ENCODE data around the gene BICDL2.

BICDL2 gene

DNA sequence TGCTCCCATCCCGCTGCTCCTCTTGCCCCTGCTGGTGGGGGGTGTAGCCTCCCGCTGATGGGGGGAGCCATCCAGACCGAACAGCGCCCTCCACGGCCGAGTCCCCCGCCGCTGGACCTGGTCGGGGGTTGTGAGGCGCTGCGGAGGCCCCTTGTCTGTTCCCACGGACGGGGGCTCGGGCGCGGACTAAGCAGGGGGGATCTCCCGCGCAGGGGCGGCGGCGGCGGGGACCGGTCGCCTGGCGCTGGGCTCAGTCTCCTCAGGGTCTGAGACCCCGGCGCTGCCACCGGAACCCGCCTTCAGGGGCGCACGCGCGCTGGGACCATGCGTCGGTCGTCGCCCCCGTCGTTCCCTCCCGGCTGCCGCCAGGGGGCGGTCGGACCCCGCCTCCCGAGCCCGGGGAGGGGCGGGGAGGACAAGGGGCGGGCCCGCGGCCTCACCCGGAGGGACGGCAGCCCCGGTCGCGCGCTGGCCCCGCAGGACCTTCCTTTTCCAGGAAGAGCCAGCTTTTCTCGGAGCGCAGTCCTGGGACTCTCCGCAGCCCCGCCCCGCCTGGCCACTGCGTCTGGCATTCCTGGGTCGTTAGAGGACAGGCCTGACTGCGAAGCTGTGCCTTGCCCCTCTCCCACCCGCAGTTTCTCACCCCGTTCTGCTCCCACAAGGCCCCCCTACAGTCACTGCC lies 22.4 kb upstream of the BICDL2 start (continued):
- TF ChIP-seq, protein P1, sequence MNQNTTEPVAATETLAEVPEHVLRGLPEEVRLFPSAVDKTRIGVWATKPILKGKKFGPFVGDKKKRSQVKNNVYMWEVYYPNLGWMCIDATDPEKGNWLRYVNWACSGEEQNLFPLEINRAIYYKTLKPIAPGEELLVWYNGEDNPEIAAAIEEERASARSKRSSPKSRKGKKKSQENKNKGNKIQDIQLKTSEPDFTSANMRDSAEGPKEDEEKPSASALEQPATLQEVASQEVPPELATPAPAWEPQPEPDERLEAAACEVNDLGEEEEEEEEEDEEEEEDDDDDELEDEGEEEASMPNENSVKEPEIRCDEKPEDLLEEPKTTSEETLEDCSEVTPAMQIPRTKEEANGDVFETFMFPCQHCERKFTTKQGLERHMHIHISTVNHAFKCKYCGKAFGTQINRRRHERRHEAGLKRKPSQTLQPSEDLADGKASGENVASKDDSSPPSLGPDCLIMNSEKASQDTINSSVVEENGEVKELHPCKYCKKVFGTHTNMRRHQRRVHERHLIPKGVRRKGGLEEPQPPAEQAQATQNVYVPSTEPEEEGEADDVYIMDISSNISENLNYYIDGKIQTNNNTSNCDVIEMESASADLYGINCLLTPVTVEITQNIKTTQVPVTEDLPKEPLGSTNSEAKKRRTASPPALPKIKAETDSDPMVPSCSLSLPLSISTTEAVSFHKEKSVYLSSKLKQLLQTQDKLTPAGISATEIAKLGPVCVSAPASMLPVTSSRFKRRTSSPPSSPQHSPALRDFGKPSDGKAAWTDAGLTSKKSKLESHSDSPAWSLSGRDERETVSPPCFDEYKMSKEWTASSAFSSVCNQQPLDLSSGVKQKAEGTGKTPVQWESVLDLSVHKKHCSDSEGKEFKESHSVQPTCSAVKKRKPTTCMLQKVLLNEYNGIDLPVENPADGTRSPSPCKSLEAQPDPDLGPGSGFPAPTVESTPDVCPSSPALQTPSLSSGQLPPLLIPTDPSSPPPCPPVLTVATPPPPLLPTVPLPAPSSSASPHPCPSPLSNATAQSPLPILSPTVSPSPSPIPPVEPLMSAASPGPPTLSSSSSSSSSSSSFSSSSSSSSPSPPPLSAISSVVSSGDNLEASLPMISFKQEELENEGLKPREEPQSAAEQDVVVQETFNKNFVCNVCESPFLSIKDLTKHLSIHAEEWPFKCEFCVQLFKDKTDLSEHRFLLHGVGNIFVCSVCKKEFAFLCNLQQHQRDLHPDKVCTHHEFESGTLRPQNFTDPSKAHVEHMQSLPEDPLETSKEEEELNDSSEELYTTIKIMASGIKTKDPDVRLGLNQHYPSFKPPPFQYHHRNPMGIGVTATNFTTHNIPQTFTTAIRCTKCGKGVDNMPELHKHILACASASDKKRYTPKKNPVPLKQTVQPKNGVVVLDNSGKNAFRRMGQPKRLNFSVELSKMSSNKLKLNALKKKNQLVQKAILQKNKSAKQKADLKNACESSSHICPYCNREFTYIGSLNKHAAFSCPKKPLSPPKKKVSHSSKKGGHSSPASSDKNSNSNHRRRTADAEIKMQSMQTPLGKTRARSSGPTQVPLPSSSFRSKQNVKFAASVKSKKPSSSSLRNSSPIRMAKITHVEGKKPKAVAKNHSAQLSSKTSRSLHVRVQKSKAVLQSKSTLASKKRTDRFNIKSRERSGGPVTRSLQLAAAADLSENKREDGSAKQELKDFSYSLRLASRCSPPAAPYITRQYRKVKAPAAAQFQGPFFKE (tag by site-specific recombination; IDR thresholded peaks at IDR 0.05; ENCODE audit: borderline replicate concordance), result no peak
- TF ChIP-seq ZNF624 (tag by site-specific recombination; IDR thresholded peaks at IDR 0.05) (no peak), ZNF837 (tag by site-specific recombination; IDR thresholded peaks at IDR 0.05) (no peak), ZNF510 (tag by site-specific recombination; IDR thresholded peaks at IDR 0.05; ENCODE audit: insufficient replicate concordance) (no peak), ZFP69B (tag by site-specific recombination; IDR thresholded peaks at IDR 0.05) (no peak), ZNF626 (tag by site-specific recombination; IDR thresholded peaks at IDR 0.05) (no peak), ZEB2 (tag by site-specific recombination; IDR thresholded peaks at IDR 0.05) (peak; percentile 79), ZNF768 (tag by site-specific recombination; IDR thresholded peaks at IDR 0.05) (no peak), ZNF776 (tag by site-specific recombination; IDR thresholded peaks at IDR 0.05; ENCODE audit: borderline replicate concordance) (no peak), GLIS1 (tag by site-specific recombination; IDR thresholded peaks at IDR 0.05) (peak; percentile 82), ZFP3 (tag by site-specific recombination; IDR thresholded peaks at IDR 0.05; ENCODE audit: low read depth) (no peak), ZNF112 (tag by site-specific recombination; IDR thresholded peaks at IDR 0.05) (no peak), ZNF561 (tag by site-specific recombination; IDR thresholded peaks at IDR 0.05; ENCODE audit: borderline replicate concordance) (peak; percentile 91), MYNN (tag by site-specific recombination; IDR thresholded peaks at IDR 0.05; ENCODE audit: borderline replicate concordance) (no peak), ZNF302 (tag by site-specific recombination; IDR thresholded peaks at IDR 0.05; ENCODE audit: low read depth) (no peak), ZNF221 (tag by site-specific recombination; IDR thresholded peaks at IDR 0.05; ENCODE audit: borderline replicate concordance) (no peak)
- TF ChIP-seq, protein P2, sequence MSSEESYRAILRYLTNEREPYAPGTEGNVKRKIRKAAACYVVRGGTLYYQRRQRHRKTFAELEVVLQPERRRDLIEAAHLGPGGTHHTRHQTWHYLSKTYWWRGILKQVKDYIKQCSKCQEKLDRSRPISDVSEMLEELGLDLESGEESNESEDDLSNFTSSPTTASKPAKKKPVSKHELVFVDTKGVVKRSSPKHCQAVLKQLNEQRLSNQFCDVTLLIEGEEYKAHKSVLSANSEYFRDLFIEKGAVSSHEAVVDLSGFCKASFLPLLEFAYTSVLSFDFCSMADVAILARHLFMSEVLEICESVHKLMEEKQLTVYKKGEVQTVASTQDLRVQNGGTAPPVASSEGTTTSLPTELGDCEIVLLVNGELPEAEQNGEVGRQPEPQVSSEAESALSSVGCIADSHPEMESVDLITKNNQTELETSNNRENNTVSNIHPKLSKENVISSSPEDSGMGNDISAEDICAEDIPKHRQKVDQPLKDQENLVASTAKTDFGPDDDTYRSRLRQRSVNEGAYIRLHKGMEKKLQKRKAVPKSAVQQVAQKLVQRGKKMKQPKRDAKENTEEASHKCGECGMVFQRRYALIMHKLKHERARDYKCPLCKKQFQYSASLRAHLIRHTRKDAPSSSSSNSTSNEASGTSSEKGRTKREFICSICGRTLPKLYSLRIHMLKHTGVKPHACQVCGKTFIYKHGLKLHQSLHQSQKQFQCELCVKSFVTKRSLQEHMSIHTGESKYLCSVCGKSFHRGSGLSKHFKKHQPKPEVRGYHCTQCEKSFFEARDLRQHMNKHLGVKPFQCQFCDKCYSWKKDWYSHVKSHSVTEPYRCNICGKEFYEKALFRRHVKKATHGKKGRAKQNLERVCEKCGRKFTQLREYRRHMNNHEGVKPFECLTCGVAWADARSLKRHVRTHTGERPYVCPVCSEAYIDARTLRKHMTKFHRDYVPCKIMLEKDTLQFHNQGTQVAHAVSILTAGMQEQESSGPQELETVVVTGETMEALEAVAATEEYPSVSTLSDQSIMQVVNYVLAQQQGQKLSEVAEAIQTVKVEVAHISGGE (tag by site-specific recombination; conservative IDR thresholded peaks at IDR 0.05; ENCODE audit: low read depth), result no peak; the same call in 1 of the 2 replicates
- TF ChIP-seq, protein P3, sequence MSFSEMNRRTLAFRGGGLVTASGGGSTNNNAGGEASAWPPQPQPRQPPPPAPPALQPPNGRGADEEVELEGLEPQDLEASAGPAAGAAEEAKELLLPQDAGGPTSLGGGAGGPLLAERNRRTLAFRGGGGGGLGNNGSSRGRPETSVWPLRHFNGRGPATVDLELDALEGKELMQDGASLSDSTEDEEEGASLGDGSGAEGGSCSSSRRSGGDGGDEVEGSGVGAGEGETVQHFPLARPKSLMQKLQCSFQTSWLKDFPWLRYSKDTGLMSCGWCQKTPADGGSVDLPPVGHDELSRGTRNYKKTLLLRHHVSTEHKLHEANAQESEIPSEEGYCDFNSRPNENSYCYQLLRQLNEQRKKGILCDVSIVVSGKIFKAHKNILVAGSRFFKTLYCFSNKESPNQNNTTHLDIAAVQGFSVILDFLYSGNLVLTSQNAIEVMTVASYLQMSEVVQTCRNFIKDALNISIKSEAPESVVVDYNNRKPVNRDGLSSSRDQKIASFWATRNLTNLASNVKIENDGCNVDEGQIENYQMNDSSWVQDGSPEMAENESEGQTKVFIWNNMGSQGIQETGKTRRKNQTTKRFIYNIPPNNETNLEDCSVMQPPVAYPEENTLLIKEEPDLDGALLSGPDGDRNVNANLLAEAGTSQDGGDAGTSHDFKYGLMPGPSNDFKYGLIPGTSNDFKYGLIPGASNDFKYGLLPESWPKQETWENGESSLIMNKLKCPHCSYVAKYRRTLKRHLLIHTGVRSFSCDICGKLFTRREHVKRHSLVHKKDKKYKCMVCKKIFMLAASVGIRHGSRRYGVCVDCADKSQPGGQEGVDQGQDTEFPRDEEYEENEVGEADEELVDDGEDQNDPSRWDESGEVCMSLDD (tag by site-specific recombination; IDR thresholded peaks at IDR 0.05), result no peak
- TF ChIP-seq, protein P4, sequence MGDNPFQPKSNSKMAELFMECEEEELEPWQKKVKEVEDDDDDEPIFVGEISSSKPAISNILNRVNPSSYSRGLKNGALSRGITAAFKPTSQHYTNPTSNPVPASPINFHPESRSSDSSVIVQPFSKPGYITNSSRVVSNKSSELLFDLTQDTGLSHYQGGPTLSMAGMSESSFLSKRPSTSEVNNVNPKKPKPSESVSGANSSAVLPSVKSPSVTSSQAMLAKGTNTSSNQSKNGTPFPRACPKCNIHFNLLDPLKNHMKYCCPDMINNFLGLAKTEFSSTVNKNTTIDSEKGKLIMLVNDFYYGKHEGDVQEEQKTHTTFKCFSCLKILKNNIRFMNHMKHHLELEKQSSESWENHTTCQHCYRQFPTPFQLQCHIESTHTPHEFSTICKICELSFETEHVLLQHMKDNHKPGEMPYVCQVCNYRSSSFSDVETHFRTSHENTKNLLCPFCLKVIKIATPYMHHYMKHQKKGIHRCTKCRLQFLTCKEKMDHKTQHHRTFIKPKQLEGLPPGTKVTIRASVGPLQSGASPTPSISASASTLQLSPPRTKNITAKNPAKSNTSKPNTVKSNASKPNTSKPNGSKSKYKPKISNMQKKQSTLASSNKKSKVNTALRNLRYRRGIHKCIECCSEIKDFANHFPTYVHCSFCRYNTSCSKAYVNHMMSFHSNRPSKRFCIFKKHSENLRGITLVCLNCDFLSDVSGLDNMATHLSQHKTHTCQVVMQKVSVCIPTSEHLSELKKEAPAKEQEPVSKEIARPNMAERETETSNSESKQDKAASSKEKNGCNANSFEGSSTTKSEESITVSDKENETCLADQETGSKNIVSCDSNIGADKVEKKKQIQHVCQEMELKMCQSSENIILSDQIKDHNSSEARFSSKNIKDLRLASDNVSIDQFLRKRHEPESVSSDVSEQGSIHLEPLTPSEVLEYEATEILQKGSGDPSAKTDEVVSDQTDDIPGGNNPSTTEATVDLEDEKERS (tag by site-specific recombination; IDR thresholded peaks at IDR 0.05), result no peak
- TF ChIP-seq, protein P5, sequence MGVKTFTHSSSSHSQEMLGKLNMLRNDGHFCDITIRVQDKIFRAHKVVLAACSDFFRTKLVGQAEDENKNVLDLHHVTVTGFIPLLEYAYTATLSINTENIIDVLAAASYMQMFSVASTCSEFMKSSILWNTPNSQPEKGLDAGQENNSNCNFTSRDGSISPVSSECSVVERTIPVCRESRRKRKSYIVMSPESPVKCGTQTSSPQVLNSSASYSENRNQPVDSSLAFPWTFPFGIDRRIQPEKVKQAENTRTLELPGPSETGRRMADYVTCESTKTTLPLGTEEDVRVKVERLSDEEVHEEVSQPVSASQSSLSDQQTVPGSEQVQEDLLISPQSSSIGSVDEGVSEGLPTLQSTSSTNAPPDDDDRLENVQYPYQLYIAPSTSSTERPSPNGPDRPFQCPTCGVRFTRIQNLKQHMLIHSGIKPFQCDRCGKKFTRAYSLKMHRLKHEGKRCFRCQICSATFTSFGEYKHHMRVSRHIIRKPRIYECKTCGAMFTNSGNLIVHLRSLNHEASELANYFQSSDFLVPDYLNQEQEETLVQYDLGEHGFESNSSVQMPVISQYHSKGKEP (tag by site-specific recombination; IDR thresholded peaks at IDR 0.05), result peak; percentile 28; the same call in 1 of the 2 replicates

All from HEK293 (cell line).